NOMO-1 (cell line): ENCODE results near the gene NALCN.

Source experiments
- DNase-seq, 2 experiments: peaks; one replicate each; lab custom pipeline; 2025; ENCODE audit not compliant: unreplicated experiment in 2 of 2; lab: John Stamatoyannopoulos, UW

Gene NALCN

GRCh38 chr13:101291646-101292515 is 124.4 kb downstream of the NALCN start:
- DNase-seq, result no peak

GRCh38 chr13:101291206-101291605 is 125.1 kb downstream of the NALCN start:
- no peak for DNase-seq

GRCh38 chr13:101289764-101290163 is 126.5 kb downstream of the NALCN start:
- DNase-seq, result no peak

- DNase-seq, result no peak
Observed at GRCh38 chr13:101283782-101284181, 132.5 kb downstream of the NALCN start.

- DNase-seq, result no peak
Observed at GRCh38 chr13:101272886-101273285, 143.4 kb downstream of the NALCN start.

GRCh38 chr13:101271681-101272245 is 144.5 kb downstream of the NALCN start:
- DNase-seq, result no peak

GRCh38 chr13:101267656-101268055 is 148.7 kb downstream of the NALCN start:
- no peak for DNase-seq

GRCh38 chr13:101265934-101266333 is 150.4 kb downstream of the NALCN start:
- no peak for DNase-seq

GRCh38 chr13:101264931-101265330 is 151.4 kb downstream of the NALCN start:
- DNase-seq, result no peak

- no peak for DNase-seq
Observed at GRCh38 chr13:101262306-101262705, 154.0 kb downstream of the NALCN start.

GRCh38 chr13:101258509-101258908 is 157.8 kb downstream of the NALCN start:
- DNase-seq, result no peak

GRCh38 chr13:101258071-101258470 is 158.2 kb downstream of the NALCN start:
- peak; percentile 55 to 88 for DNase-seq

- no peak for DNase-seq
Observed at GRCh38 chr13:101248739-101249514, 167.4 kb downstream of the NALCN start.

- DNase-seq, result no peak
Observed at GRCh38 chr13:101242720-101243119, 173.6 kb downstream of the NALCN start.

- DNase-seq, result no peak
Observed at GRCh38 chr13:101238555-101238954, 177.8 kb downstream of the NALCN start.

GRCh38 chr13:101231751-101232428 is 184.4 kb downstream of the NALCN start:
- DNase-seq, result no peak

- no peak for DNase-seq
Observed at GRCh38 chr13:101230271-101230890, 185.9 kb downstream of the NALCN start.

- DNase-seq, result no peak
Observed at GRCh38 chr13:101219609-101220265, 196.6 kb downstream of the NALCN start.

GRCh38 chr13:101218484-101218883 is 197.8 kb downstream of the NALCN start:
- DNase-seq, result no peak

GRCh38 chr13:101217086-101217485 is 199.2 kb downstream of the NALCN start:
- no peak for DNase-seq
